Left ventricle myocardium inferior (tissue), 1 donor: ENCODE measurements around the gene ZNF750. TPM values are rescaled to one million over a fixed set of nuclear protein-coding genes. Genes with fewer than 3 reads are reported as not detected.

ENCODE experiments used
- DNase-seq: peaks from one replicate; pipeline ENCODE4 v3.0.0-alpha.2; 2020
- H3K27ac ChIP-seq: fragments of 200-600 bp; replicated peaks from 2 replicates; pipeline ENCODE4 v1.8.0; 2021
- H3K27me3 ChIP-seq: fragments of 200-600 bp; 2 replicates; pipeline ENCODE4 v1.8.0; 2021; ENCODE audit warnings: low read depth
- H3K36me3 ChIP-seq: fragments of 200-600 bp; 2 replicates; pipeline ENCODE4 v1.8.0; 2021
- H3K4me1 ChIP-seq: fragments of 200-600 bp; 2 replicates; pipeline ENCODE4 v1.8.0; 2021
- H3K4me3 ChIP-seq: fragments of 200-600 bp; 2 replicates; pipeline ENCODE4 v1.8.0; 2021; ENCODE audit warnings: mild to moderate bottlenecking, moderate library complexity
- H3K9me3 ChIP-seq: fragments of 200-600 bp; replicated peaks from 2 replicates; pipeline ENCODE4 v1.8.0; 2021
- CTCF ChIP-seq: fragments of 200-600 bp; IDR thresholded peaks from 2 replicates; pipeline ENCODE4 v1.8.0; 2021; ENCODE audit warnings: antibody characterized with exemption, mild to moderate bottlenecking, borderline replicate concordance
- intact Hi-C: fragments of 100-400 bp; cut with micrococcal nuclease; formaldehyde crosslinking; loops from one replicate; pipeline ENCODE4 v1.11.0; 2022
- total RNA-seq: library from RNA; stranded (reverse); fragmentation: NEBNext Ultra II Directional; extraction: Animal tissue kit (Norgen Biotek cat#: 25700); gene quantifications from one replicate; pipeline ENCODE4 v1.2.1, GENCODE V29; 2021
- donor health status: DM: no; HTN: yes; CAD: no; lungs with severe emphysema.

Gene ZNF750
- total RNA-seq, 1 donor from 2014 or later, result not detected

GRCh38 chr17:82844796-82845162 lies 5.0 kb upstream of the ZNF750 start:
- no peak for TF ChIP-seq CTCF
- DNase-seq, result no peak
- intact Hi-C loops, result no loop called here
- no peaks in the 10 kb centered on the region for H3K9me3 ChIP-seq
- H3K27ac ChIP-seq, result peak overlapping the region; percentile 90
- H3K27me3 ChIP-seq, result no peaks in the 10 kb centered on the region
- peak overlapping the region; percentile 60 for H3K4me3 ChIP-seq
- H3K4me1 ChIP-seq, result peaks cover 27% of the 10 kb centered on the region
- H3K36me3 ChIP-seq, result peaks cover 3% of the 10 kb centered on the region

GRCh38 chr17:82843904-82844680 lies 4.3 kb upstream of the ZNF750 start:
- DNase-seq, result no peak
- Histone ChIP-seq H3K9me3 (no peaks in the 10 kb centered on the region), H3K4me1 (peaks cover 27% of the 10 kb centered on the region), H3K27me3 (no peaks in the 10 kb centered on the region), H3K4me3 (peak overlapping the region; percentile 60), H3K27ac (peak overlapping the region; percentile 90), H3K36me3 (no peaks in the 10 kb centered on the region)
- TF ChIP-seq CTCF, result no peak
- intact Hi-C loops, result no loop called here

- no peak for TF ChIP-seq CTCF
- DNase-seq, result no peak
These were observed 2.2 kb upstream of the ZNF750 start for GRCh38 chr17:82841921-82842596.

GRCh38 chr17:82840431-82840831 lies 609 bp upstream of the ZNF750 start:
- H3K27me3 ChIP-seq, result no peaks in the 10 kb centered on the region
- TF ChIP-seq CTCF, result no peak
- no peaks in the 10 kb centered on the region for H3K9me3 ChIP-seq
- H3K4me3 ChIP-seq, result no peak overlapping the region
- no peak overlapping the region for H3K27ac ChIP-seq
- peaks cover 39% of the 10 kb centered on the region for H3K4me1 ChIP-seq
- DNase-seq, result no peak
- intact Hi-C loops, result no loop called here
- no peaks in the 10 kb centered on the region for H3K36me3 ChIP-seq

More at GRCh38 chr17:82841921-82842596, 2.2 kb upstream of the ZNF750 start:
- intact Hi-C loops, result no loop called here
- H3K4me1 ChIP-seq, result peaks cover 36% of the 10 kb centered on the region
- H3K27ac ChIP-seq, result peak overlapping the region; percentile 15
- H3K9me3 ChIP-seq, result no peaks in the 10 kb centered on the region
- no peaks in the 10 kb centered on the region for H3K36me3 ChIP-seq
- H3K4me3 ChIP-seq, result no peak overlapping the region
- no peaks in the 10 kb centered on the region for H3K27me3 ChIP-seq

GRCh38 chr17:82838386-82839063 lies 1.3 kb downstream of the ZNF750 start:
- no peak overlapping the region for H3K4me3 ChIP-seq
- no peaks in the 10 kb centered on the region for H3K36me3 ChIP-seq
- H3K9me3 ChIP-seq, result no peaks in the 10 kb centered on the region
- H3K27ac ChIP-seq, result peak overlapping the region; percentile 65
- no peak for DNase-seq
- H3K27me3 ChIP-seq, result no peaks in the 10 kb centered on the region
- TF ChIP-seq CTCF, result no peak
- H3K4me1 ChIP-seq, result peaks cover 42% of the 10 kb centered on the region
- intact Hi-C loops, result no loop called here
